Osteoblast (primary cell): ENCODE measurements around the gene METTL27. TPM values are rescaled to one million over a fixed set of nuclear protein-coding genes. Genes with fewer than 3 reads are reported as not detected.
A peak's percentile ranks its signal among the peaks of the same experiment; 100 is the strongest.

Experiments used
- DNase-seq: peaks from one replicate; pipeline ENCODE4 v3.0.0; 2011; ENCODE audit warnings: low spot score, mixed read lengths; ENCODE audit not compliant: insufficient read length; ENCODE audit errors: missing footprints
- H2AFZ ChIP-seq: 2 replicates; pipeline ENCODE4 v1.6.0; 2011; ENCODE audit warnings: mild to moderate bottlenecking, low read length
- H3K27ac ChIP-seq: 2 replicates; pipeline ENCODE4 v1.5.1; 2011; ENCODE audit warnings: mild to moderate bottlenecking, low read depth, low read length, moderate library complexity
- H3K27me3 ChIP-seq: 2 replicates; pipeline ENCODE4 v1.6.0; 2012; ENCODE audit warnings: mild to moderate bottlenecking, control low read depth, inconsistent platforms, low read length, moderate library complexity; ENCODE audit not compliant: insufficient read depth
- H3K36me3 ChIP-seq: 2 replicates; pipeline ENCODE4 v1.5.1; 2011; ENCODE audit warnings: mild to moderate bottlenecking, low read length, control low read depth, moderate library complexity; ENCODE audit not compliant: insufficient read depth
- H3K4me1 ChIP-seq: 2 replicates; pipeline ENCODE4 v1.5.1; 2011; ENCODE audit warnings: mild to moderate bottlenecking, low read length, control low read depth, moderate library complexity; ENCODE audit not compliant: insufficient read depth
- H3K4me2 ChIP-seq: 2 replicates; pipeline ENCODE4 v1.6.0; 2011; ENCODE audit warnings: mild to moderate bottlenecking, low read length; ENCODE audit not compliant: insufficient read depth
- H3K4me3 ChIP-seq: fragments of 200-600 bp; sonication (generic); 3 replicates; pipeline ENCODE4 v1.5.1; 2012; ENCODE audit warnings: mild to moderate bottlenecking, low read length, inconsistent platforms; ENCODE audit not compliant: insufficient read depth
- H3K79me2 ChIP-seq: 2 replicates; pipeline ENCODE4 v1.6.0; 2012; ENCODE audit warnings: mild to moderate bottlenecking, low read length, control low read depth, inconsistent platforms; ENCODE audit not compliant: insufficient read depth
- H3K9me3 ChIP-seq: 2 replicates; pipeline ENCODE4 v1.5.1; 2011; ENCODE audit warnings: low read depth, low read length, control low read depth
- H4K20me1 ChIP-seq: 2 replicates; pipeline ENCODE4 v1.6.0; 2012; ENCODE audit warnings: mild to moderate bottlenecking, low read length, control low read depth; ENCODE audit not compliant: insufficient read depth
- total RNA-seq: library from RNA; depleted of rRNA; stranded (reverse); fragments of >200 nt; gene quantifications from 2 replicates; pipeline ENCODE4 v1.2.3, GENCODE V29; 2012
- TF ChIP-seq, protein P1 (sequence below): IDR thresholded peaks from 2 replicates; pipeline ENCODE4 v1.5.1; 2011; ENCODE audit warnings: mild to moderate bottlenecking, low read depth, low read length, moderate library complexity; ENCODE audit errors: extremely low read depth

METTL27 gene
- total RNA-seq, 1 donor = 8.7 TPM

DNA sequence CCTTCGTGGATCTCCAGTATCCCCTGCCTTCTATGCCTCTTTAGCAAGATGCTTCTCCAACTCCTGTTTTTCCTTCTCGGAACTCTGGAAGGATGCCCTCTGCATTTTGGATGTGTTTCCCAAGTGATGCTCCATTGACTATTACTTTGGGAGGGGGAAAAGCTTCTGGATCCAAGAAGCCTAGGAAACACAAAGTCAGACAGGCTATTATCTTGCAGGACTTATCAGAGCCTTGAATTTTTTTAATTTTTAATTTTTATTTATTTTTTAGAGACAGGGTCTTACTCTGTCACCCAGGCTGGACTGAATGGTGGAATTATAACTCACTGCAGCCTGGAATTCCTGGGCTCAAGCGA, 39.7 kb upstream of the METTL27 start:
- Histone ChIP-seq H3K79me2 (no peaks in the 10 kb centered on the region), H3K4me3 (no peak overlapping the region), H3K36me3 (no peaks in the 10 kb centered on the region), H3K4me1 (peaks cover 33% of the 10 kb centered on the region), H2AFZ (no peak overlapping the region), H3K27me3 (no peaks in the 10 kb centered on the region), H3K9me3 (no peaks in the 10 kb centered on the region), H4K20me1 (no peaks in the 10 kb centered on the region), H3K4me2 (no peak overlapping the region), H3K27ac (no peak overlapping the region)
- DNase-seq = no peak
- TF ChIP-seq, protein P1, sequence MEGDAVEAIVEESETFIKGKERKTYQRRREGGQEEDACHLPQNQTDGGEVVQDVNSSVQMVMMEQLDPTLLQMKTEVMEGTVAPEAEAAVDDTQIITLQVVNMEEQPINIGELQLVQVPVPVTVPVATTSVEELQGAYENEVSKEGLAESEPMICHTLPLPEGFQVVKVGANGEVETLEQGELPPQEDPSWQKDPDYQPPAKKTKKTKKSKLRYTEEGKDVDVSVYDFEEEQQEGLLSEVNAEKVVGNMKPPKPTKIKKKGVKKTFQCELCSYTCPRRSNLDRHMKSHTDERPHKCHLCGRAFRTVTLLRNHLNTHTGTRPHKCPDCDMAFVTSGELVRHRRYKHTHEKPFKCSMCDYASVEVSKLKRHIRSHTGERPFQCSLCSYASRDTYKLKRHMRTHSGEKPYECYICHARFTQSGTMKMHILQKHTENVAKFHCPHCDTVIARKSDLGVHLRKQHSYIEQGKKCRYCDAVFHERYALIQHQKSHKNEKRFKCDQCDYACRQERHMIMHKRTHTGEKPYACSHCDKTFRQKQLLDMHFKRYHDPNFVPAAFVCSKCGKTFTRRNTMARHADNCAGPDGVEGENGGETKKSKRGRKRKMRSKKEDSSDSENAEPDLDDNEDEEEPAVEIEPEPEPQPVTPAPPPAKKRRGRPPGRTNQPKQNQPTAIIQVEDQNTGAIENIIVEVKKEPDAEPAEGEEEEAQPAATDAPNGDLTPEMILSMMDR = no peak

GRCh38 chr7:73881352-73882046, 39.2 kb upstream of the METTL27 start:
- no peak overlapping the region for H2AFZ ChIP-seq
- no peak overlapping the region for H3K27ac ChIP-seq
- H3K9me3 ChIP-seq = no peaks in the 10 kb centered on the region
- no peak overlapping the region for H3K4me3 ChIP-seq
- H3K4me1 ChIP-seq = peaks cover 28% of the 10 kb centered on the region
- H4K20me1 ChIP-seq = no peaks in the 10 kb centered on the region
- no peaks in the 10 kb centered on the region for H3K79me2 ChIP-seq
- TF ChIP-seq, protein P1 = no peak
- peak; percentile 47 for DNase-seq
- peak overlapping the region; percentile 50 for H3K4me2 ChIP-seq
- no peaks in the 10 kb centered on the region for H3K36me3 ChIP-seq
- H3K27me3 ChIP-seq = no peaks in the 10 kb centered on the region

- H3K4me2 ChIP-seq = peak overlapping the region; percentile 50
- H3K27ac ChIP-seq = no peak overlapping the region
- TF ChIP-seq, protein P1 = no peak
- peak overlapping the region; percentile 17 for H3K4me3 ChIP-seq
- no peaks in the 10 kb centered on the region for H3K36me3 ChIP-seq
- no peak overlapping the region for H2AFZ ChIP-seq
- no peak for DNase-seq
- H3K4me1 ChIP-seq = peaks cover 22% of the 10 kb centered on the region
- H4K20me1 ChIP-seq = no peaks in the 10 kb centered on the region
- H3K79me2 ChIP-seq = no peaks in the 10 kb centered on the region
- no peaks in the 10 kb centered on the region for H3K27me3 ChIP-seq
- no peaks in the 10 kb centered on the region for H3K9me3 ChIP-seq
Observed at GRCh38 chr7:73880755-73881328, 38.5 kb upstream of the METTL27 start.

- no peaks in the 10 kb centered on the region for H3K36me3 ChIP-seq
- no peaks in the 10 kb centered on the region for H3K9me3 ChIP-seq
- H3K27ac ChIP-seq = no peak overlapping the region
- no peaks in the 10 kb centered on the region for H3K79me2 ChIP-seq
- peaks cover 22% of the 10 kb centered on the region for H3K4me1 ChIP-seq
- no peaks in the 10 kb centered on the region for H4K20me1 ChIP-seq
- peak overlapping the region; percentile 26 for H2AFZ ChIP-seq
- TF ChIP-seq, protein P1 = no peak
- peak overlapping the region; percentile 50 for H3K4me2 ChIP-seq
- peak overlapping the region; percentile 17 for H3K4me3 ChIP-seq
- DNase-seq = peak; percentile 90
- no peaks in the 10 kb centered on the region for H3K27me3 ChIP-seq
Observed at GRCh38 chr7:73879977-73880681, 37.8 kb upstream of the METTL27 start.
